ENCODE measurements around the gene TMC2. TPM values are rescaled to one million over a fixed set of nuclear protein-coding genes. Genes with fewer than 3 reads are reported as not detected.

The TMC2 gene
- total and polyA plus RNA-seq, 4 donors: 0.06 to 0.31 (median 0.15) TPM; not detected in 1

GRCh38 chr20:2637246-2637645 lies 100.9 kb downstream of the TMC2 start:
- no peak overlapping the region for H3K4me3 ChIP-seq
- H3K36me3 ChIP-seq (ENCODE audit: control insufficient read depth in 4 of 4, insufficient read depth in 4 of 4, low read length in 4 of 4): no peaks in the 10 kb centered on the region
- ATAC-seq (ENCODE audit: insufficient read depth, low FRiP score): no peak
- DNase-seq: no peak
- no peaks in the 10 kb centered on the region for H3K27me3 ChIP-seq (ENCODE audit: control insufficient read depth in 3 of 3, insufficient read depth in 3 of 3, low read length in 2 of 3)
- H3K9me3 ChIP-seq (ENCODE audit: control insufficient read depth in 4 of 4, insufficient read depth in 3 of 4, low read length in 3 of 4): no peaks in the 10 kb centered on the region
- no peak overlapping the region for H3K9ac ChIP-seq (ENCODE audit: insufficient read depth in 1 of 2, low read length in 2 of 2)
- H3K27ac ChIP-seq (ENCODE audit: low read depth in 1 of 2, low read length in 1 of 2): no peak overlapping the region
- 83 to 86% methylated on average over 6 of the region's 6 CpGs for WGBS, 2 donors
- H3K4me1 ChIP-seq (ENCODE audit: control insufficient read depth in 5 of 5, insufficient read depth in 5 of 5, low read length in 5 of 5): no peaks in the 10 kb centered on the region
- TF ChIP-seq, protein P1, sequence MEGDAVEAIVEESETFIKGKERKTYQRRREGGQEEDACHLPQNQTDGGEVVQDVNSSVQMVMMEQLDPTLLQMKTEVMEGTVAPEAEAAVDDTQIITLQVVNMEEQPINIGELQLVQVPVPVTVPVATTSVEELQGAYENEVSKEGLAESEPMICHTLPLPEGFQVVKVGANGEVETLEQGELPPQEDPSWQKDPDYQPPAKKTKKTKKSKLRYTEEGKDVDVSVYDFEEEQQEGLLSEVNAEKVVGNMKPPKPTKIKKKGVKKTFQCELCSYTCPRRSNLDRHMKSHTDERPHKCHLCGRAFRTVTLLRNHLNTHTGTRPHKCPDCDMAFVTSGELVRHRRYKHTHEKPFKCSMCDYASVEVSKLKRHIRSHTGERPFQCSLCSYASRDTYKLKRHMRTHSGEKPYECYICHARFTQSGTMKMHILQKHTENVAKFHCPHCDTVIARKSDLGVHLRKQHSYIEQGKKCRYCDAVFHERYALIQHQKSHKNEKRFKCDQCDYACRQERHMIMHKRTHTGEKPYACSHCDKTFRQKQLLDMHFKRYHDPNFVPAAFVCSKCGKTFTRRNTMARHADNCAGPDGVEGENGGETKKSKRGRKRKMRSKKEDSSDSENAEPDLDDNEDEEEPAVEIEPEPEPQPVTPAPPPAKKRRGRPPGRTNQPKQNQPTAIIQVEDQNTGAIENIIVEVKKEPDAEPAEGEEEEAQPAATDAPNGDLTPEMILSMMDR (IDR thresholded peaks at IDR 0.05; ENCODE audit: control extremely low read depth, extremely low read depth): no peak

DNA sequence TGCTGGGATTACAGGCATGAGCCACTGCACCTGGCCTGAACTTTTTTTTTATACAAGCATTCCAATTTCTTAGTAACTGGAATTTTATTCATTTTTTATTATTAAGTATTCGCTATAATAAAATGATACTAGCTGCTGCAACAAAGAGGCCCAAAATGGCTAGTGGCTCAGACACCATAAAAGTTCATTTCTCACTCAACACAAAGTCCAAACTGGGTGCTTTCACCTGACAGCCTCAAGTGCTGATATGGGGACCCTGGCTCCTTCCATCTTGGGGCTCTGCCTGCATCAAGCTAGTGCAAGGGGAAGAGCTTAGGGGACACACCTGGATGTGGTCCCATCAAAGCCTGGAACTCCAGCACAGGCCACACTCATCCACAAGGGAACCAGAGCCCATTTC lies 103.9 kb downstream of the TMC2 start:
- TF ChIP-seq, protein P1 (IDR thresholded peaks at IDR 0.05; ENCODE audit: control extremely low read depth, extremely low read depth): no peak
- DNase-seq: no peak

DNA sequence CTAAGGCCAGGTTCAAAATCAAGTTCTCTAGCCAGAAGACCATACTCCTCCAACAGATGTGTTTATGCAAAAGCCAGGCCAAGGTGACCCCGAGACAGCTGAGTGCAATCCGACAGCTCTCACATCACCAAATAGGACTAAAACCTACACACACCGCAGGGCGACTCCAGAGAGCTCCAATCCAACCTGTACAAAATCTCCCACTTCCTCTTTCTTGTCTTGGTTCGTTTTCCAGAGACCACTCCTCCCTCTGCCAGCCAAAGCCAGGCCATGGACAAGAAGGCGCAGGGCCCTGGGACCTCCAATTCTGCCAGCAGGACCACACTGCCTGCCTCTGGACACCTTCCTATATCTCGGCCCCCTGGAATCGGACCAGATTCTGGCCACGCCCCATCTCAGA lies 104.5 kb downstream of the TMC2 start:
- Histone ChIP-seq H3K4me1 (ENCODE audit: control insufficient read depth in 5 of 5, insufficient read depth in 5 of 5, low read length in 5 of 5) (no peaks in the 10 kb centered on the region), H3K9me3 (ENCODE audit: control insufficient read depth in 4 of 4, insufficient read depth in 3 of 4, low read length in 3 of 4) (peaks cover 0 to 2% (median 0%) of the 10 kb centered on the region in 4 donors), H3K9ac (ENCODE audit: insufficient read depth in 1 of 2, low read length in 2 of 2) (no peak overlapping the region), H3K27ac (ENCODE audit: low read depth in 1 of 2, low read length in 1 of 2) (no peak overlapping the region), H3K36me3 (ENCODE audit: control insufficient read depth in 4 of 4, insufficient read depth in 4 of 4, low read length in 4 of 4) (peaks cover 0 to 2% (median 0%) of the 10 kb centered on the region in 4 donors), H3K27me3 (ENCODE audit: control insufficient read depth in 3 of 3, insufficient read depth in 3 of 3, low read length in 2 of 3) (no peaks in the 10 kb centered on the region), H3K4me3 (no peak overlapping the region)
- 84% methylated on average over 9 of the region's 9 CpGs for WGBS, 2 donors
- TF ChIP-seq, protein P1 (IDR thresholded peaks at IDR 0.05; ENCODE audit: control extremely low read depth, extremely low read depth): no peak
- ATAC-seq (ENCODE audit: insufficient read depth, low FRiP score): no peak
- no peak for DNase-seq

More for the DNA sequence above, 103.9 kb downstream of the TMC2 start:
- Histone ChIP-seq H3K27me3 (ENCODE audit: control insufficient read depth in 3 of 3, insufficient read depth in 3 of 3, low read length in 2 of 3) (no peaks in the 10 kb centered on the region), H3K9me3 (ENCODE audit: control insufficient read depth in 4 of 4, insufficient read depth in 3 of 4, low read length in 3 of 4) (peaks cover 0 to 2% (median 0%) of the 10 kb centered on the region in 4 donors), H3K9ac (ENCODE audit: insufficient read depth in 1 of 2, low read length in 2 of 2) (no peak overlapping the region), H3K36me3 (ENCODE audit: control insufficient read depth in 4 of 4, insufficient read depth in 4 of 4, low read length in 4 of 4) (peaks cover 0 to 2% (median 0%) of the 10 kb centered on the region in 4 donors), H3K4me1 (ENCODE audit: control insufficient read depth in 5 of 5, insufficient read depth in 5 of 5, low read length in 5 of 5) (no peaks in the 10 kb centered on the region), H3K27ac (ENCODE audit: low read depth in 1 of 2, low read length in 1 of 2) (no peak overlapping the region), H3K4me3 (no peak overlapping the region)
- 63 to 75% methylated on average over 1 of the region's 1 CpG for WGBS, 2 donors
- ATAC-seq (ENCODE audit: insufficient read depth, low FRiP score): no peak

DNA sequence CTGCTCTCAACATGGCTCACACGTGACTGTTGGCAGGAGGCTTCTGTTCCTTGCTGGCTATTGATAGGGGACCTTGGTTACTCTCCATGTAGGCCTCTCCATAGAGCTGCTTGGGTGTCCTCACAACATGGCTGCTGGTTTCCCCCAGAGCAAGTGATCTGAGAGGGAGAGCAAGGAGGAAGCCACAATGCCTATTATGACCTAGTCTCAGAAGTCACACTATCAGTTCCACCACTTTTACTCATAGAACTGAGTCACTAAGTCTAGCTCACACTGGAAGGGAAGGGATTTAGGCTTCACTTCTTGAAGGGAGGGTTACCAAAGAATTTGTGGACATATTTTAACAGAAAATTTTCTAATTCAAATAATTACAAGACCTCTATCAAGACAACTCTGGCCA lies 107.3 kb downstream of the TMC2 start:
- DNase-seq (no peak), ATAC-seq (ENCODE audit: insufficient read depth, low FRiP score) (no peak)
- Histone ChIP-seq H3K9ac (ENCODE audit: insufficient read depth in 1 of 2, low read length in 2 of 2) (no peak overlapping the region), H3K27me3 (ENCODE audit: control insufficient read depth in 3 of 3, insufficient read depth in 3 of 3, low read length in 2 of 3) (no peaks in the 10 kb centered on the region), H3K4me1 (ENCODE audit: control insufficient read depth in 5 of 5, insufficient read depth in 5 of 5, low read length in 5 of 5) (no peaks in the 10 kb centered on the region), H3K9me3 (ENCODE audit: control insufficient read depth in 4 of 4, insufficient read depth in 3 of 4, low read length in 3 of 4) (peaks cover 0 to 2% (median 0%) of the 10 kb centered on the region in 4 donors), H3K4me3 (no peak overlapping the region), H3K27ac (ENCODE audit: low read depth in 1 of 2, low read length in 1 of 2) (no peak overlapping the region), H3K36me3 (ENCODE audit: control insufficient read depth in 4 of 4, insufficient read depth in 4 of 4, low read length in 4 of 4) (peaks cover 0 to 2% (median 0%) of the 10 kb centered on the region in 4 donors)
- TF ChIP-seq, protein P1 (IDR thresholded peaks at IDR 0.05; ENCODE audit: control extremely low read depth, extremely low read depth): no peak
- WGBS, 2 donors: 96 to 100% methylated on average over 1 of the region's 1 CpG
